HEK293 (cell line): ENCODE measurements around the gene BBC3.

Experiments
- KLF1 ChIP-seq: fragments of 450-650 bp; formaldehyde crosslinking; IDR thresholded peaks from 2 replicates; pipeline ENCODE4 v1.5.1; 2016; ENCODE audit warnings: missing biosample characterization, missing genetic modification characterization
- PRDM1 ChIP-seq: fragments of 450-650 bp; formaldehyde crosslinking; IDR thresholded peaks from 2 replicates; pipeline ENCODE4; 2016; ENCODE audit warnings: missing biosample characterization, missing genetic modification characterization
- SETDB1 ChIP-seq: IDR thresholded peaks from one replicate; pipeline ENCODE4 v1.6.1; 2017; ENCODE audit warnings: mild to moderate bottlenecking, low read length, moderate library complexity, mixed read lengths; ENCODE audit not compliant: insufficient read length
- SP2 ChIP-seq: fragments of 450-650 bp; formaldehyde crosslinking; IDR thresholded peaks from 2 replicates; pipeline ENCODE4 v1.5.1; 2016; ENCODE audit warnings: missing biosample characterization, missing genetic modification characterization
- YY1 ChIP-seq: fragments of 450-650 bp; formaldehyde crosslinking; IDR thresholded peaks from 2 replicates; pipeline ENCODE4 v1.5.1; 2018; ENCODE audit warnings: missing biosample characterization, missing genetic modification characterization
- ZFHX2 ChIP-seq: fragments of 450-650 bp; formaldehyde crosslinking; conservative IDR thresholded peaks from 2 replicates; pipeline ENCODE4 v1.5.1; 2016; ENCODE audit warnings: missing biosample characterization, missing genetic modification characterization
- ZFP69B ChIP-seq: fragments of 450-650 bp; formaldehyde crosslinking; IDR thresholded peaks from 2 replicates; pipeline ENCODE4 v1.5.1; 2016; ENCODE audit warnings: missing biosample characterization, missing genetic modification characterization
- ZNF138 ChIP-seq: fragments of 450-650 bp; formaldehyde crosslinking; IDR thresholded peaks from 2 replicates; pipeline ENCODE4 v1.5.1; 2016; ENCODE audit warnings: missing biosample characterization, missing genetic modification characterization, borderline replicate concordance
- ZNF140 ChIP-seq: fragments of 450-650 bp; formaldehyde crosslinking; IDR thresholded peaks from 2 replicates; pipeline ENCODE4 v1.5.1; 2016; ENCODE audit warnings: missing biosample characterization, missing genetic modification characterization
- ZNF146 ChIP-seq: fragments of 450-650 bp; formaldehyde crosslinking; IDR thresholded peaks from 2 replicates; pipeline ENCODE4 v1.5.1; 2016; ENCODE audit warnings: missing biosample characterization, missing genetic modification characterization
- ZNF16 ChIP-seq: fragments of 450-650 bp; formaldehyde crosslinking; IDR thresholded peaks from 2 replicates; pipeline ENCODE4 v1.5.1; 2016; ENCODE audit warnings: low read depth, missing biosample characterization, missing genetic modification characterization
- ZNF169 ChIP-seq: fragments of 450-650 bp; formaldehyde crosslinking; IDR thresholded peaks from 2 replicates; pipeline ENCODE4 v1.5.1; 2016; ENCODE audit warnings: missing biosample characterization, missing genetic modification characterization
- ZNF174 ChIP-seq: fragments of 450-650 bp; formaldehyde crosslinking; IDR thresholded peaks from 2 replicates; pipeline ENCODE4 v1.5.0; 2017; ENCODE audit warnings: missing biosample characterization, mild to moderate bottlenecking, missing genetic modification characterization
- ZNF211 ChIP-seq: fragments of 450-650 bp; formaldehyde crosslinking; IDR thresholded peaks from 2 replicates; pipeline ENCODE4 v1.5.1; 2016; ENCODE audit warnings: low read depth, missing biosample characterization, missing genetic modification characterization
- ZNF266 ChIP-seq: fragments of 450-650 bp; formaldehyde crosslinking; IDR thresholded peaks from 2 replicates; pipeline ENCODE4 v1.5.1; 2016; ENCODE audit warnings: missing biosample characterization, missing genetic modification characterization, low read depth
- ZNF274 ChIP-seq, 2 experiments: fragments of 200-500 bp in 1 of 2; fragments of 450-650 bp in 1 of 2; sonication (Bioruptor generic) in 1 of 2; formaldehyde crosslinking in 1 of 2; IDR thresholded peaks; 2 replicates each; pipeline versions ENCODE4 v1.5.1 to v1.6.1; 2014 to 2016; ENCODE audit warnings: borderline replicate concordance in 1 of 2, inconsistent platforms in 1 of 2, low read length in 1 of 2, missing biosample characterization in 1 of 2, missing genetic modification characterization in 1 of 2
- ZNF280D ChIP-seq: fragments of 450-650 bp; formaldehyde crosslinking; IDR thresholded peaks from 2 replicates; pipeline ENCODE4 v1.5.1; 2016; ENCODE audit warnings: missing biosample characterization, missing genetic modification characterization
- ZNF292 ChIP-seq: fragments of 450-650 bp; formaldehyde crosslinking; IDR thresholded peaks from 2 replicates; pipeline ENCODE4 v1.5.1; 2016; ENCODE audit warnings: low read depth, missing biosample characterization, missing genetic modification characterization, borderline replicate concordance
- ZNF302 ChIP-seq: fragments of 450-650 bp; formaldehyde crosslinking; IDR thresholded peaks from 2 replicates; pipeline ENCODE4 v1.5.1; 2016; ENCODE audit warnings: missing biosample characterization, missing genetic modification characterization, low read depth
- ZNF398 ChIP-seq: fragments of 450-650 bp; formaldehyde crosslinking; IDR thresholded peaks from 2 replicates; pipeline ENCODE4 v1.5.1; 2017; ENCODE audit warnings: missing biosample characterization, missing genetic modification characterization
- ZNF473 ChIP-seq: fragments of 450-650 bp; formaldehyde crosslinking; IDR thresholded peaks from 2 replicates; pipeline ENCODE4 v1.5.1; 2017; ENCODE audit warnings: missing biosample characterization, missing genetic modification characterization
- ZNF48 ChIP-seq: fragments of 450-650 bp; formaldehyde crosslinking; IDR thresholded peaks from 2 replicates; pipeline ENCODE4 v1.5.1; 2016; ENCODE audit warnings: missing biosample characterization, missing genetic modification characterization
- ZNF548 ChIP-seq: fragments of 450-650 bp; formaldehyde crosslinking; IDR thresholded peaks from 2 replicates; pipeline ENCODE4 v1.5.1; 2016; ENCODE audit warnings: missing biosample characterization, missing genetic modification characterization
- ZNF580 ChIP-seq: fragments of 450-650 bp; formaldehyde crosslinking; IDR thresholded peaks from 2 replicates; pipeline ENCODE4 v1.5.1; 2016; ENCODE audit warnings: missing biosample characterization, missing genetic modification characterization
- ZNF600 ChIP-seq: fragments of 450-650 bp; formaldehyde crosslinking; IDR thresholded peaks from 2 replicates; pipeline ENCODE4 v1.5.1; 2016; ENCODE audit warnings: missing biosample characterization, missing genetic modification characterization
- ZNF837 ChIP-seq: fragments of 450-650 bp; formaldehyde crosslinking; IDR thresholded peaks from 2 replicates; pipeline ENCODE4 v1.5.1; 2016; ENCODE audit warnings: missing biosample characterization, missing genetic modification characterization
- TF ChIP-seq, protein P1 (sequence below): fragments of 450-650 bp; formaldehyde crosslinking; optimal IDR thresholded peaks from 2 replicates; pipeline ENCODE3; 2016; ENCODE audit warnings: missing biosample characterization, mild to moderate bottlenecking, missing genetic modification characterization
- TF ChIP-seq, protein P2 (sequence below): fragments of 450-650 bp; formaldehyde crosslinking; IDR thresholded peaks from 2 replicates; pipeline ENCODE4 v1.5.1; 2016; ENCODE audit warnings: missing biosample characterization, missing genetic modification characterization, low read depth
- TF ChIP-seq, protein P3 (sequence below): fragments of 450-650 bp; IDR thresholded peaks from 2 replicates; pipeline ENCODE4 v1.5.1; 2018; ENCODE audit warnings: missing biosample characterization, mild to moderate bottlenecking, missing genetic modification characterization

Gene BBC3

GRCh38 chr19:47230054-47230920, 712 bp downstream of the BBC3 start (continued):
- TF ChIP-seq YY1 (tag by site-specific recombination) (no peak), KLF1 (tag by site-specific recombination) (peak; percentile 46), ZNF174 (tag by site-specific recombination) (no peak), ZNF302 (tag by site-specific recombination) (no peak), ZNF398 (tag by site-specific recombination) (peak; percentile 68), ZNF280D (tag by site-specific recombination) (peak; percentile 72), ZNF548 (tag by site-specific recombination) (no peak), SP2 (tag by site-specific recombination) (no peak), ZNF580 (tag by site-specific recombination) (peak; percentile 74), ZNF140 (no peak), ZNF169 (tag by site-specific recombination) (peak; percentile 84), ZNF16 (tag by site-specific recombination) (no peak), SETDB1 (no peak), ZNF274 (IDR thresholded peaks at IDR 0.05; ENCODE audit: low read length) (no peak), ZNF274 (tag by site-specific recombination; IDR thresholded peaks at IDR 0.05; ENCODE audit: borderline replicate concordance) (no peak; the same call in 1 of the 2 replicates), ZNF292 (tag by site-specific recombination) (no peak), PRDM1 (tag by site-specific recombination) (no peak), ZNF146 (tag by site-specific recombination) (0 out of 2 replicates have a peak, but pooled peaks have one; percentile 13), ZNF473 (tag by site-specific recombination) (no peak), ZFHX2 (peak; percentile 54), ZNF211 (no peak), ZFP69B (peak; percentile 63), ZNF266 (tag by site-specific recombination) (no peak), ZNF138 (tag by site-specific recombination) (no peak; the same call in 1 of the 2 replicates), ZNF48 (tag by site-specific recombination) (no peak), ZNF600 (tag by site-specific recombination) (no peak), ZNF837 (peak; percentile 95)
- TF ChIP-seq, protein P1, sequence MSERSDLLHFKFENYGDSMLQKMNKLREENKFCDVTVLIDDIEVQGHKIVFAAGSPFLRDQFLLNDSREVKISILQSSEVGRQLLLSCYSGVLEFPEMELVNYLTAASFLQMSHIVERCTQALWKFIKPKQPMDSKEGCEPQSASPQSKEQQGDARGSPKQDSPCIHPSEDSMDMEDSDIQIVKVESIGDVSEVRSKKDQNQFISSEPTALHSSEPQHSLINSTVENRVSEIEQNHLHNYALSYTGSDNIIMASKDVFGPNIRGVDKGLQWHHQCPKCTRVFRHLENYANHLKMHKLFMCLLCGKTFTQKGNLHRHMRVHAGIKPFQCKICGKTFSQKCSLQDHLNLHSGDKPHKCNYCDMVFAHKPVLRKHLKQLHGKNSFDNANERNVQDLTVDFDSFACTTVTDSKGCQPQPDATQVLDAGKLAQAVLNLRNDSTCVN, result peak; percentile 72
- TF ChIP-seq, protein P2, sequence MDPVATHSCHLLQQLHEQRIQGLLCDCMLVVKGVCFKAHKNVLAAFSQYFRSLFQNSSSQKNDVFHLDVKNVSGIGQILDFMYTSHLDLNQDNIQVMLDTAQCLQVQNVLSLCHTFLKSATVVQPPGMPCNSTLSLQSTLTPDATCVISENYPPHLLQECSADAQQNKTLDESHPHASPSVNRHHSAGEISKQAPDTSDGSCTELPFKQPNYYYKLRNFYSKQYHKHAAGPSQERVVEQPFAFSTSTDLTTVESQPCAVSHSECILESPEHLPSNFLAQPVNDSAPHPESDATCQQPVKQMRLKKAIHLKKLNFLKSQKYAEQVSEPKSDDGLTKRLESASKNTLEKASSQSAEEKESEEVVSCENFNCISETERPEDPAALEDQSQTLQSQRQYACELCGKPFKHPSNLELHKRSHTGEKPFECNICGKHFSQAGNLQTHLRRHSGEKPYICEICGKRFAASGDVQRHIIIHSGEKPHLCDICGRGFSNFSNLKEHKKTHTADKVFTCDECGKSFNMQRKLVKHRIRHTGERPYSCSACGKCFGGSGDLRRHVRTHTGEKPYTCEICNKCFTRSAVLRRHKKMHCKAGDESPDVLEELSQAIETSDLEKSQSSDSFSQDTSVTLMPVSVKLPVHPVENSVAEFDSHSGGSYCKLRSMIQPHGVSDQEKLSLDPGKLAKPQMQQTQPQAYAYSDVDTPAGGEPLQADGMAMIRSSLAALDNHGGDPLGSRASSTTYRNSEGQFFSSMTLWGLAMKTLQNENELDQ (tag by site-specific recombination), result no peak
- TF ChIP-seq, protein P3, sequence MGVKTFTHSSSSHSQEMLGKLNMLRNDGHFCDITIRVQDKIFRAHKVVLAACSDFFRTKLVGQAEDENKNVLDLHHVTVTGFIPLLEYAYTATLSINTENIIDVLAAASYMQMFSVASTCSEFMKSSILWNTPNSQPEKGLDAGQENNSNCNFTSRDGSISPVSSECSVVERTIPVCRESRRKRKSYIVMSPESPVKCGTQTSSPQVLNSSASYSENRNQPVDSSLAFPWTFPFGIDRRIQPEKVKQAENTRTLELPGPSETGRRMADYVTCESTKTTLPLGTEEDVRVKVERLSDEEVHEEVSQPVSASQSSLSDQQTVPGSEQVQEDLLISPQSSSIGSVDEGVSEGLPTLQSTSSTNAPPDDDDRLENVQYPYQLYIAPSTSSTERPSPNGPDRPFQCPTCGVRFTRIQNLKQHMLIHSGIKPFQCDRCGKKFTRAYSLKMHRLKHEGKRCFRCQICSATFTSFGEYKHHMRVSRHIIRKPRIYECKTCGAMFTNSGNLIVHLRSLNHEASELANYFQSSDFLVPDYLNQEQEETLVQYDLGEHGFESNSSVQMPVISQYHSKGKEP, result peak; percentile 19; the same call in 1 of the 2 replicates
